Activated CD4-positive, alpha-beta T cell treated with anti-CD3 and anti-CD28 coated beads for 36 hours (primary cell): ENCODE data around the gene THSD4. TPM values are rescaled to one million over a fixed set of nuclear protein-coding genes. Genes with fewer than 3 reads are reported as not detected.

ENCODE experiments used
- ATAC-seq: fragments of 200-7000 bp; cut with Tn5 transposase; one replicate; pipeline ENCODE4 v1.10.0; 2021; ENCODE audit warnings: mild to moderate bottlenecking, moderate library complexity
- CTCF ChIA-PET: fragments of 350-600 bp; sonication (Branson Sonifier 250); formaldehyde crosslinking; loops from one replicate; lab custom pipeline; 2021; ENCODE audit warnings: antibody characterized with exemption; lab: Charles Lee
- POLR2A ChIA-PET: fragments of 350-600 bp; sonication (Branson Sonifier 250); formaldehyde crosslinking; loops from one replicate; lab custom pipeline; 2021; ENCODE audit warnings: antibody characterized with exemption, inconsistent platforms; lab: Charles Lee
- DNase-seq: peaks from one replicate; pipeline ENCODE4 v3.0.0-alpha.2; 2020
- H3K27ac Mint-ChIP-seq: one replicate; pipeline ENCODE4 v1.8.0; 2021; ENCODE audit warnings: mixed read lengths
- H3K27me3 Mint-ChIP-seq: one replicate; pipeline ENCODE4 v1.8.0; 2021; ENCODE audit warnings: mixed read lengths
- H3K36me3 Mint-ChIP-seq: one replicate; pipeline ENCODE4 v1.8.0; 2021; ENCODE audit warnings: low read depth, mixed read lengths
- H3K4me1 Mint-ChIP-seq: one replicate; pipeline ENCODE4 v1.8.0; 2021; ENCODE audit warnings: mixed read lengths
- H3K4me3 Mint-ChIP-seq: one replicate; pipeline ENCODE4 v1.8.0; 2021; ENCODE audit warnings: mild to moderate bottlenecking, moderate library complexity, mixed read lengths
- H3K9me3 Mint-ChIP-seq: one replicate; pipeline ENCODE4 v1.8.0; 2021; ENCODE audit warnings: low read depth, mixed read lengths
- intact Hi-C, 2 experiments: fragments of 100-400 bp; cut with DNase I in 1 of 2; cut with micrococcal nuclease in 1 of 2; formaldehyde crosslinking; loops; one replicate each; pipeline versions ENCODE4 v1.14.2 to v1.15.1; 2022 to 2024; cut with DNase I, micrococcal nuclease
- total RNA-seq, 2 experiments: library from RNA; stranded (reverse); gene quantifications; one replicate each; pipeline ENCODE4 v1.2.3, GENCODE V29; 2021

Gene THSD4
- total RNA-seq, 2 experiments from 2014 or later, result not detected

DNA sequence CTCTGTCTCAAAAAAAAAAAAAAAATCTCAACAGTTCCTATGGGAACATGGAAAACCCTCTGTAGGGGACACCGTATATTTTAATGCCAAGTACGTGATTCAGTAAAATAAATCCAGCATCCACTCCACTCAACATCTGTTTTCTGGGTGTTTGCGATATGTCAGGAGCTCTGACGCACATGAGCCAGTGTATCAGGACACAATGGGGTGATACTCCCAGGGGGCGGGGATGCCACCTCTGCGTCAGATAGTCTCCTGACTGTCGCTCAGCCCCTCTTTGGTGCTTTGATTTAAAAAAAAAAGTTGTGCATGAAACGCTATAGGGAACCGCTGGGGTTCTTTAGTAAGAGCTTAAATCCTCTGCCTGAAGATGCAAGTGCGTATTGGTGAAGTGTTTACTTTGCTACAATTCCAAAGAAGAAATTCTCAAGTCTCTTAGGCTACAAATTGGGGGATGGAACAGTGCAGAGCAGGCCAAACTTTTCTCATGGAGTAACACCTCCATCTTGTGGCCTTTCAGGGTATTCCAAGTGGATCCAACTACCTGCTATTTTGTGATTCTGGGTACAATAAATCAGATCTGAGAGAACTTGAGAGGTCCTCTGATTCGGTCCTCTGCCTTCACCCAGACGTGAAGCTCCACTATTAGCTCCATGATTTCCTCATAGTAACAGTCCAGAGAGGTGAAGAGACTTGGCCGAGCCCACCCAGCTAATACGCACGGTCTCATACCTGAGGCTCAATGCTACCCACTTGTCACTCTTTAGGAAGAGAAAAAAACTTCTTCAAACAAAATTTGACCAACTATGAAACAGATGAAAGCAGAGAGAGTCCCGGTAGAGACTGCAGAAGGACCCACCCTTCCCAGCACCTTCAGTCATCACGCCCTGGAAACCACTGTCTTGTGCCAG is 685.8 kb downstream of the THSD4 start:
- Mint-ChIP-seq H3K36me3 (no peaks in the 10 kb centered on the region), H3K9me3 (no peaks in the 10 kb centered on the region), H3K4me1 (no peaks in the 10 kb centered on the region), H3K27ac (no peak overlapping the region), H3K4me3 (no peak overlapping the region), H3K27me3 (peaks cover 16% of the 10 kb centered on the region)
- DNase-seq (peak; percentile 38), ATAC-seq (peak; percentile 49)
- POLR2A ChIA-PET, result no interaction called here
- CTCF ChIA-PET, result interaction anchor here (0.6 to 4.7 kb wide), 14 partner anchors 10 to 437 kb away, joined by 3 to 16 read pairs (median 4); no protein-coding TSS in a partner anchor
- intact Hi-C loops, result loop anchor here (1.0 to 10.0 kb wide), 5 partner anchors 20 to 976 kb away; no protein-coding TSS in a partner anchor

DNA sequence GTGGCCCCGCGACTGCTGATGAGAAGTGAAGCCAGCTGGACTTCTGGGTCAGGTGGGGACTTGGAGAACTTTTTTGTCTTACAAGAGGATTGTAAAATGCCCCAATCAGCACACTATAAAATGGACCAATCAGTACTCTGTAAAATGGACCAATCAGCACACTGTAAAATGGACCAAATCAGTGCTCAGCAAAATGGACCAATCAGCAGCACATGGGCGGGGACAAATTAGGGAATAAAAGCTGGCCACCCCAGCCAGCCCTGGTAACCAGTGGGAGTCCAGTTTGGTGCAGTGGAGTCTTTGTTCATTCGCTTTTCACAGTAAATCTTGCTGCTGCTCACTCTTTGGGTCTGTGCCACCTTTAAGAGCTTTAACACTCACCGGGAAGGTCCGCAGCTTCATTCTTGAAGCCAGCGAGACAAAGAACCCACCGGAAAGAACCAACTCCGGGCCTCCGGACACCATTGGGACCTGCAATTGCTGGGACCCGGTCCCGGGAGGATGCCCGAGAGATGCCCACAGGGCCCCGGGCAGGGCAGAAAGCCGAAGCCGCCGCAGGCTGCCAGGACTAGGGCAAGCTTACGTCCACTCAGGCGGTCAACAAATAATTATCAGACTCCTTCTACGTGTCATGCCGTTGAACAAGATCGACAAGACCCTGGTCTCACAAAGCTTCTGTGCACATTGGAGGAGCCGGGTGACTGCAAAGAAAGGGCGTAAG is 686.8 kb downstream of the THSD4 start:
- intact Hi-C loops, result loop anchor here (1.0 to 10.0 kb wide), 6 partner anchors 21 to 977 kb away; no protein-coding TSS in a partner anchor
- DNase-seq (no peak), ATAC-seq (no peak)
- H3K4me3 Mint-ChIP-seq, result no peak overlapping the region
- H3K4me1 Mint-ChIP-seq, result no peaks in the 10 kb centered on the region
- no peaks in the 10 kb centered on the region for H3K36me3 Mint-ChIP-seq
- CTCF ChIA-PET, result interaction anchor here (0.6 to 4.7 kb wide), 16 partner anchors 11 to 966 kb away, joined by 3 to 16 read pairs (median 4); no protein-coding TSS in a partner anchor
- POLR2A ChIA-PET, result no interaction called here
- no peak overlapping the region for H3K27ac Mint-ChIP-seq
- H3K9me3 Mint-ChIP-seq, result no peaks in the 10 kb centered on the region
- H3K27me3 Mint-ChIP-seq, result peaks cover 14% of the 10 kb centered on the region

DNA sequence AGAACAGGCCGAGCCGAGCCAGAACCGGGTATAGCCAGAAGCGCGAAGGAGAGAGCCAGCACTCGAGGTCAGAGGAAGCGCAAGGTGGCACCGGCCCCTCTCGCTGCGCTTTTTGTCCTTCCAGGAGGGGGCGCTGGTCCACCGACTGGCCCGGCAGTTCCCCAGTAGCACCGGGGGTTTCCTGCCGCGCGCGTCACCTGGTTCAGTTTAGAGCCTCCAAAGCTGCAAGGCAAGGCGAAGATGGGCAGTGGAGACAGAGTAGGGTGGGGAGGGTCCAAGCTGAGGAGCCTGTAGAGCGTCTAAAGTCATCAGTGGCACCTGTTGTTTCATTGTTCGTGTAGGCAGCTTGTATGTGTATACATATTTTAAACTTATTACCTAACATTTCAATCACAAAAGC is 687.5 kb downstream of the THSD4 start:
- CTCF ChIA-PET, result interaction anchor here (1.0 to 4.7 kb wide), 7 partner anchors 12 to 354 kb away, joined by 3 to 16 read pairs (median 7); no protein-coding TSS in a partner anchor
- peak; percentile 72 for DNase-seq

DNA sequence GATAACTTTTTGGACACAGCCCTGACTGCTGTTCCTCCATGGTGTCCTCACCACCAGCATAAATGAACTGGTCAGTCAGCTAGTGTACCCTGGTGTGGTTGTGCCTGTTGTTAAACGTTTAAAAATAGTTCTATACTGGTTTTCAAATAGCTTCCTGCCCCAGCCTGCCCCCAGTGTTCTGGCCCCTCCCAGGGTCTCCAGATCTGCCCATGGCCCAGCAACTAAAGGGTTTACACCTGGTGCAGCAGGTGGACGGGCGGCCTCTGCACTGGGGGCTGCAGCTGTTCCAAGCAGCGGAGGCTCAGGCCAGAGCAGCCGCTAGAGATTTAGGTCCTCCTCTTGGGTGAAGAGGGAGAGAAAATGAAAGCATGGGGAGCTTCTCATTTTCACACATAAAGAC is 689.0 kb downstream of the THSD4 start:
- H3K4me1 Mint-ChIP-seq, result no peaks in the 10 kb centered on the region
- DNase-seq (no peak), ATAC-seq (no peak)
- no peak overlapping the region for H3K4me3 Mint-ChIP-seq
- no peaks in the 10 kb centered on the region for H3K9me3 Mint-ChIP-seq
- H3K27me3 Mint-ChIP-seq, result peaks cover 14% of the 10 kb centered on the region
- POLR2A ChIA-PET, result interaction anchor here (0.6 to 0.9 kb wide), 2 partner anchors 58 to 66 kb away, joined by 3 to 4 read pairs; no protein-coding TSS in a partner anchor
- H3K36me3 Mint-ChIP-seq, result no peaks in the 10 kb centered on the region
- CTCF ChIA-PET, result interaction anchor here (0.6 to 4.7 kb wide), 5 partner anchors 14 to 353 kb away, joined by 3 to 16 read pairs (median 6); no protein-coding TSS in a partner anchor
- intact Hi-C loops, result loop anchor here in 1 of 2 experiments (10.0 kb wide), 1 partner anchor 979 kb away; no protein-coding TSS in a partner anchor
- H3K27ac Mint-ChIP-seq, result no peak overlapping the region

More for the DNA sequence above, 687.5 kb downstream of the THSD4 start:
- intact Hi-C loops, result loop anchor here in 1 of 2 experiments (1.0 to 10.0 kb wide), 2 partner anchors 354 to 978 kb away; no protein-coding TSS in a partner anchor
- Mint-ChIP-seq H3K9me3 (no peaks in the 10 kb centered on the region), H3K27me3 (peaks cover 14% of the 10 kb centered on the region), H3K4me1 (no peaks in the 10 kb centered on the region), H3K36me3 (no peaks in the 10 kb centered on the region), H3K4me3 (no peak overlapping the region), H3K27ac (no peak overlapping the region)
- POLR2A ChIA-PET, result no interaction called here
- peak; percentile 49 for ATAC-seq

DNA sequence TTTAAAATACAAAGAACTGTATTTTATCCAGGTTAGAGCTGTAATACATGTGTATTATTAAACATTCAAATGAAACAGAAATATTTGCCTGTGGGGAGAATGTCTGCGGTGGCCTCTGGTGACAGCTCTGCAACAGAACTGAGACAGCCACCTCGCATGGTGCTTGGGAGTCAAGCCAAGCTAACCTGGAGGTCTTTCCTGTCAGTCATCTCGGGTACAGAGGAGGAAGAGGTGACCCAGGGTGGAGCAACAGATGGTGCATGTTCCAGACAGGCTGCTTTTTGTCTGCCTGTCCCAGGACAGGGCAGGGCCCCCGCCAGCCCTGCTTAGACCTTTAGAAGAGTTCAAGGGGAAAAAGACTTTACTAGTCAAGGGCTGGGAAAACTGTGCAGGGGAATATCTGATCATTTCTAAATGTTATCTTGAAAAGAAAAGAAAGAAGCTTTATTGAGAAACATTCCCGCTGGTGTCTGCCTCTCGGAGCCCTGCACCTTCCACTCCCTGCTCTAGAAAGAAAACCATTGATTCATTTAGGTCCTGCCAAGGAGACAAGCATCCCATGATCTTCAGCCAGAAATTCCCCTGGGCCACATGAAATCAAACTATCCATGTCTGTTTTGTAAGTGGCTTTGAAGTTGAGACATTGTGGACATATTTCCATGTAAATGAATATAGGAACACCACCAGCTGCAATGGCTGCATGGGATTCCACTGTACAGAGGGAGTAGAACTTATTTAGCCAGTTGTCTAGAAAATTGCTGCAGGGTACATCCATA is 689.6 kb downstream of the THSD4 start:
- Mint-ChIP-seq H3K27me3 (peaks cover 14% of the 10 kb centered on the region), H3K4me3 (no peak overlapping the region), H3K36me3 (no peaks in the 10 kb centered on the region), H3K27ac (no peak overlapping the region), H3K9me3 (no peaks in the 10 kb centered on the region), H3K4me1 (no peaks in the 10 kb centered on the region)
- ATAC-seq, result no peak
- intact Hi-C loops, result loop anchor here in 1 of 2 experiments (10.0 kb wide), 1 partner anchor 980 kb away; no protein-coding TSS in a partner anchor
- no peak for DNase-seq
- ChIA-PET CTCF (interaction anchor here (1.0 to 4.7 kb wide), 3 partner anchors 53 to 352 kb away, joined by 4 to 16 read pairs (median 6); no protein-coding TSS in a partner anchor), POLR2A (interaction anchor here (0.6 to 0.9 kb wide), 2 partner anchors 58 to 67 kb away, joined by 3 to 4 read pairs; no protein-coding TSS in a partner anchor)

DNA sequence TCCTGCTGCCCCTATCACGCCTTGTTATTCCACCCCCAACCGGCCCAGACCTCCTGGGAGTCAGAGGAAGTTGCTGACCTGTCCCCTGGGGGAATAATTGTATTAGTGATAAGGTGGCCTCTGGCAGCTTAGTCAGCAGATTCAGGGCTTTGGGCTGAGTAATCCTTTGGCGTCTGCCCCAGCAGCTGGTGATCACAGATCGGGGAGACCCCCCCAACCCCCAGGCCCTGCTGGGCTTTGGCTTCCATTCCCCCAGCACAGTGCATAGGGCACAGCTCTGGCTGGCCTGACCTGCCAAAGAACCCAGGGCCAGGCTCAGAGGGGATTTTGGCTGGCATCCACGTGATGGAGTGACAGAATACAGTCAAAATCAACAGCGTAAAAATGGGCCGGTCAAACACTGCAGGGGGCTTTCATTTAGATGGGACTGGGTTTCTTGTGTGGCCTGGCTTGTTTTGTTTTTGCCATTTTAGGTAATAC is 691.2 kb downstream of the THSD4 start:
- no peaks in the 10 kb centered on the region for H3K36me3 Mint-ChIP-seq
- peaks cover 3% of the 10 kb centered on the region for H3K27me3 Mint-ChIP-seq

DNA sequence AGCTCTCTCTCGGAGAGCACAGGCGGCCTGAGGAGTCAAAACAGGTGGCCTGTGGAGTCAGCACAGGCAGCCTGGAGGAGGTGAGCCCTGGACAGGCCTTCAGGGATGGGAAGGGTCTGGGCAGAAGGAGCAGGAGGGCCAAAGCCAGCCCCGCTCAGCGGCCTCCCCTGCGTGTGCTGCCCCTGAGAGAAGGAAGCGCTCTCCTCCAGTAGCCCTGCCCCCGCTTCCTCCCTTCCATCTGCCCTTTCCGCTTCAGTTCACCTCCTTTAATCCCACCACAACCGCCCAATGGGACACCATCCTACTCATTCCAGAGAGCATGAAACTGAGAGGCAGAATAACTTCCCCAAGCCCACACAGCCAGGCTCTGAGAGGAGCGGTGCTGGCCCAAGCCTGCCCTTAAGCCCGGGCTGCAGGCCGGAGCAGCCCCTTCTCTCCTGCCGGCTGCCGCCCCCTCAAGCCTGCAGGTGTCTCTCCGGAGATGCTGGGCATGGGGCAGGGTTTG is 691.9 kb downstream of the THSD4 start:
- ChIA-PET POLR2A (no interaction called here), CTCF (no interaction called here)
- Mint-ChIP-seq H3K27ac (no peak overlapping the region), H3K9me3 (no peaks in the 10 kb centered on the region), H3K36me3 (no peaks in the 10 kb centered on the region), H3K27me3 (peaks cover 3% of the 10 kb centered on the region), H3K4me3 (no peak overlapping the region), H3K4me1 (no peaks in the 10 kb centered on the region)
- DNase-seq (no peak), ATAC-seq (no peak)
- intact Hi-C loops, result loop anchor here in 1 of 2 experiments (10.0 kb wide), 1 partner anchor 982 kb away; no protein-coding TSS in a partner anchor

More for the DNA sequence above, 691.2 kb downstream of the THSD4 start:
- CTCF ChIA-PET, result no interaction called here
- Mint-ChIP-seq H3K4me1 (no peaks in the 10 kb centered on the region), H3K27ac (no peak overlapping the region), H3K4me3 (no peak overlapping the region), H3K9me3 (no peaks in the 10 kb centered on the region)
- ATAC-seq, result no peak
- POLR2A ChIA-PET, result no interaction called here
- intact Hi-C loops, result loop anchor here in 1 of 2 experiments (10.0 kb wide), 1 partner anchor 982 kb away; no protein-coding TSS in a partner anchor
- no peak for DNase-seq

DNA sequence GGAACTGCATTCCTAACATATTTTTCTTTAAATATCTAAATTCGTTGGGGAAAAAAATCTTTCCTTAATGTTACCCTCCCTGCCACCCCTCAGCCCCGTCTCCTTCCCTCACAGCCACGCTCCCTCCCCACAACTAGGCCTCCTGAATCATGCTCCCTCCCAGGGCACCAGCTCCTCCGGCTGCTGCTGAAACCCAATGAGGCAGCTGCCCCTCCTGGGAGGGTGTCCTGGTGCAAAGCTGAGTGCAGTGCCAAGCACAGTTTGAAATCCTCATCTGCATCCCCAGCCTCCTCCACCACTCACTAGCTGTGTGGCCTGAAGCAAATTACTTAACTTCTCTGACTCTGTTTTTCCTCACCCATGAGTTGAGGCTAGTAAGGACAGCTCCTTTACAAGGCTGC is 692.4 kb downstream of the THSD4 start:
- no peaks in the 10 kb centered on the region for H3K36me3 Mint-ChIP-seq
- DNase-seq (no peak), ATAC-seq (no peak)
- H3K9me3 Mint-ChIP-seq, result no peaks in the 10 kb centered on the region
- H3K27me3 Mint-ChIP-seq, result no peaks in the 10 kb centered on the region
- POLR2A ChIA-PET, result no interaction called here
- H3K27ac Mint-ChIP-seq, result no peak overlapping the region
- no peak overlapping the region for H3K4me3 Mint-ChIP-seq
- no peaks in the 10 kb centered on the region for H3K4me1 Mint-ChIP-seq
- intact Hi-C loops, result loop anchor here in 1 of 2 experiments (10.0 kb wide), 1 partner anchor 983 kb away; no protein-coding TSS in a partner anchor
- CTCF ChIA-PET, result no interaction called here

DNA sequence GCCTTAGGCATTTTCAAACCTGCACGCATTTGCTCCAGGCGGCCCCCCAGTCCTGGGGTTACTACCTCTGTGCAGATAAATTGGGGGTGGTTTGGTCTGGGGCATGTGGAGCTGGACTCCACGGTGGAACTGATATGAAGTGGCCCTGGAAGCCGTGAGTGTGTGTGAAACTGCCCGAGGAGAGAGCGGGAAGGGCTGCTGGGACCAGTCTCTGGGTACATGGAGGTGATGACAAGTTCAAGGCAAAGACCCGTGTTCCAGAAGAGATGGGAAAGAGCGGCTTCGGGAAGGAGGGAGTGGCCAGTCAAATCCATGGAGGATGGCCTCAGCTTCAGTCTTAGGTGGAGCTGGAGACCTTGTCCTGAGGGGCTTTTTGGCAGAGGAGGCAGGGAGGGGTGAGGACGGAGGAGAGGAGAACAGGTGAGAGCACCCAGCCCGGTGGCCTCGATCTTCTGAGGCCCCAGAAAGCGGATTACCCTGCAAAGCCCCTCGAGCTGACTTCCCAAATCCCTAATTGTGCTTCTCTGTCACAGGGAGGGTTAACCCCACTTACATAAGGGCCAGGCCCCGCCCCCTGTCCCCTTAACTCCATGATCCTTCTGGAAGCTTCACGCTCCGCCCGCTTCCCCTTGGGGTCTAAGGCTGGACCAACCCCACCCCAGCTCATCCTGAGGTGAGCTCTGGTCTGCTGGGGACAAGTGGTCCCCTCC is 693.2 kb downstream of the THSD4 start:
- ChIA-PET POLR2A (no interaction called here), CTCF (interaction anchor here (0.6 kb wide), 1 partner anchor 257 kb away, joined by 3 read pairs; no protein-coding TSS in a partner anchor)
- H3K9me3 Mint-ChIP-seq, result no peaks in the 10 kb centered on the region
- no peak for DNase-seq
- intact Hi-C loops, result loop anchor here in 1 of 2 experiments (10.0 kb wide), 1 partner anchor 984 kb away; no protein-coding TSS in a partner anchor
- no peak overlapping the region for H3K4me3 Mint-ChIP-seq
- H3K27me3 Mint-ChIP-seq, result no peaks in the 10 kb centered on the region
- no peaks in the 10 kb centered on the region for H3K4me1 Mint-ChIP-seq
- H3K27ac Mint-ChIP-seq, result no peak overlapping the region
- H3K36me3 Mint-ChIP-seq, result no peaks in the 10 kb centered on the region
- no peak for ATAC-seq
